ENCODE measurements around the gene SPAG6.

DNA sequence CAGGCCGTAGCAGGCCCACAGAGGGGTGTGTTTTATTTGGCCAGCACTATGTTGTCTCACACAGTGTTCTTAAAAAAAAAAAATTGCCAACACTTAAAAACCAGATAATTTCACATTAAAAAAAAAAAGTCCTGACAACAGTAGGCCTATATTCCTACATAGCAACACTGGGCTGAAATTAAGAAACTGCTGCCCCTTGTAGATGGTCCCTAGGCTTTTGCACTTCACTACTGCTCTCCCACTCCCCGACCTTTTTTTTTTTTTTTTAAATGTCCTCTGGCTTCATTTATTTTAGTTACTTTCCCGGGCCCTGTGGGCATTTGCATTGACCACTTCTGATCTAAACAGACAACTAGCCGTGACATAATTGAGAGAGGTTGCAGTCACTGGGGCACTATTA, 36.0 kb downstream of the SPAG6 start:
- TF ChIP-seq, protein P1, sequence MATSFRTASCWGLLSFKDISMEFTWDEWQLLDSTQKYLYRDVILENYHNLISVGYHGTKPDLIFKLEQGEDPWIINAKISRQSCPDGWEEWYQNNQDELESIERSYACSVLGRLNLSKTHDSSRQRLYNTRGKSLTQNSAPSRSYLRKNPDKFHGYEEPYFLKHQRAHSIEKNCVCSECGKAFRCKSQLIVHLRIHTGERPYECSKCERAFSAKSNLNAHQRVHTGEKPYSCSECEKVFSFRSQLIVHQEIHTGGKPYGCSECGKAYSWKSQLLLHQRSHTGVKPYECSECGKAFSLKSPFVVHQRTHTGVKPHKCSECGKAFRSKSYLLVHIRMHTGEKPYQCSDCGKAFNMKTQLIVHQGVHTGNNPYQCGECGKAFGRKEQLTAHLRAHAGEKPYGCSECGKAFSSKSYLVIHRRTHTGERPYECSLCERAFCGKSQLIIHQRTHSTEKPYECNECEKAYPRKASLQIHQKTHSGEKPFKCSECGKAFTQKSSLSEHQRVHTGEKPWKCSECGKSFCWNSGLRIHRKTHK (tag by site-specific recombination; IDR thresholded peaks at IDR 0.05) = no peak
- TF ChIP-seq TCF7L2 (IDR thresholded peaks at IDR 0.05; ENCODE audit: borderline replicate concordance, low read depth, low read length) (no peak), ZSCAN16 (tag by site-specific recombination; IDR thresholded peaks at IDR 0.05) (no peak), RBAK (tag by site-specific recombination; IDR thresholded peaks at IDR 0.05) (no peak), MEIS1 (CRISPR knock-in tag; IDR thresholded peaks at IDR 0.05; ENCODE audit: borderline replicate concordance) (no peak), ZNF23 (tag by site-specific recombination; IDR thresholded peaks at IDR 0.05; ENCODE audit: borderline replicate concordance) (no peak), ZNF830 (tag by site-specific recombination; IDR thresholded peaks at IDR 0.05; ENCODE audit: low read depth) (no peak), ZNF324 (tag by site-specific recombination; IDR thresholded peaks at IDR 0.05) (no peak), FEZF1 (tag by site-specific recombination; IDR thresholded peaks at IDR 0.05) (no peak)
- TF ChIP-seq, protein P2, sequence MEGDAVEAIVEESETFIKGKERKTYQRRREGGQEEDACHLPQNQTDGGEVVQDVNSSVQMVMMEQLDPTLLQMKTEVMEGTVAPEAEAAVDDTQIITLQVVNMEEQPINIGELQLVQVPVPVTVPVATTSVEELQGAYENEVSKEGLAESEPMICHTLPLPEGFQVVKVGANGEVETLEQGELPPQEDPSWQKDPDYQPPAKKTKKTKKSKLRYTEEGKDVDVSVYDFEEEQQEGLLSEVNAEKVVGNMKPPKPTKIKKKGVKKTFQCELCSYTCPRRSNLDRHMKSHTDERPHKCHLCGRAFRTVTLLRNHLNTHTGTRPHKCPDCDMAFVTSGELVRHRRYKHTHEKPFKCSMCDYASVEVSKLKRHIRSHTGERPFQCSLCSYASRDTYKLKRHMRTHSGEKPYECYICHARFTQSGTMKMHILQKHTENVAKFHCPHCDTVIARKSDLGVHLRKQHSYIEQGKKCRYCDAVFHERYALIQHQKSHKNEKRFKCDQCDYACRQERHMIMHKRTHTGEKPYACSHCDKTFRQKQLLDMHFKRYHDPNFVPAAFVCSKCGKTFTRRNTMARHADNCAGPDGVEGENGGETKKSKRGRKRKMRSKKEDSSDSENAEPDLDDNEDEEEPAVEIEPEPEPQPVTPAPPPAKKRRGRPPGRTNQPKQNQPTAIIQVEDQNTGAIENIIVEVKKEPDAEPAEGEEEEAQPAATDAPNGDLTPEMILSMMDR (tag by site-specific recombination; IDR thresholded peaks at IDR 0.05) = no peak

Data from HEK293 (cell line).